OCI-LY3 (cell line): ENCODE data around the gene ALCAM.

Experiments used
- CTCF ChIP-seq: fragments of 200-600, 300-600 bp; sonication (generic); IDR thresholded peaks from 2 replicates; pipeline ENCODE4 v1.5.1; 2014; ENCODE audit warnings: antibody characterized with exemption, low read length, low read depth
- EZH2phosphoT487 ChIP-seq: fragments of 200-600 bp; shearing (Covaris generic); IDR thresholded peaks from 2 replicates; pipeline ENCODE4 v1.6.1; 2018; ENCODE audit warnings: antibody characterized with exemption, mixed run types, low read depth

GRCh38 chr3:105444725-105445124 is 78.0 kb downstream of the ALCAM start:
- TF ChIP-seq CTCF (no peak), EZH2phosphoT487 (no peak)
